GM23338 (cell line): Measurements from ENCODE around the gene SULF2. TPM values are rescaled to one million over a fixed set of nuclear protein-coding genes. Genes with fewer than 3 reads are reported as not detected.

ENCODE experiments used
- ATAC-seq: fragments of 200-7000 bp; cut with Tn5 transposase; 3 replicates; pipeline ENCODE4 v1.9.1; 2020
- DNase-seq: peaks from one replicate; pipeline ENCODE4 v3.0.0-alpha.2; 2015; ENCODE audit warnings: low spot score
- H2AFZ ChIP-seq: fragments of 200-600 bp; sonication (generic); 2 replicates; pipeline ENCODE4 v1.8.0; 2016; ENCODE audit warnings: antibody characterized with exemption, mild to moderate bottlenecking, moderate library complexity
- H3F3A ChIP-seq: fragments of 200-600 bp; sonication (generic); replicated peaks from 2 replicates; pipeline ENCODE4 v1.8.0; 2017; ENCODE audit warnings: antibody characterized with exemption, mixed run types, low read depth
- H3K27ac ChIP-seq: fragments of 200-600 bp; sonication (generic); 2 replicates; pipeline ENCODE4 v1.6.1; 2016; ENCODE audit warnings: low read depth
- H3K27me3 ChIP-seq: fragments of 200-600 bp; sonication (generic); 2 replicates; pipeline ENCODE4 v1.8.0; 2016; ENCODE audit warnings: mild to moderate bottlenecking, mixed run types, moderate library complexity; ENCODE audit not compliant: insufficient read depth
- H3K36me3 ChIP-seq: fragments of 200-600 bp; sonication (generic); 2 replicates; pipeline ENCODE4 v1.8.0; 2016; ENCODE audit warnings: mild to moderate bottlenecking; ENCODE audit not compliant: insufficient read depth
- H3K4me1 ChIP-seq: fragments of 200-600 bp; sonication (generic); 2 replicates; pipeline ENCODE4 v1.8.0; 2016; ENCODE audit warnings: mild to moderate bottlenecking, moderate library complexity; ENCODE audit not compliant: insufficient read depth
- H3K4me2 ChIP-seq: fragments of 200-600 bp; sonication (generic); 2 replicates; pipeline ENCODE4 v1.7.1; 2017; ENCODE audit warnings: mixed run types
- H3K4me3 ChIP-seq: fragments of 200-600 bp; sonication (generic); 2 replicates; pipeline ENCODE4 v1.6.1; 2016; ENCODE audit warnings: mixed run types
- H3K79me2 ChIP-seq: fragments of 200-600 bp; sonication (generic); replicated peaks from 2 replicates; pipeline ENCODE4 v1.8.0; 2017; ENCODE audit warnings: mild to moderate bottlenecking; ENCODE audit not compliant: insufficient read depth
- H3K9me2 ChIP-seq: fragments of 200-600 bp; sonication (generic); 2 replicates; pipeline ENCODE4 v1.8.0; 2017; ENCODE audit not compliant: insufficient read depth
- H4K20me1 ChIP-seq: fragments of 200-600 bp; sonication (generic); replicated peaks from 2 replicates; pipeline ENCODE4 v1.8.0; 2017; ENCODE audit warnings: mild to moderate bottlenecking; ENCODE audit not compliant: insufficient read depth
- H3K27ac Mint-ChIP-seq: 2 replicates; pipeline ENCODE4 v1.8.0; 2020; ENCODE audit warnings: inconsistent platforms, mild to moderate bottlenecking, moderate library complexity, mixed read lengths
- H3K27me3 Mint-ChIP-seq: 3 replicates; pipeline ENCODE4 v1.8.0; 2022; ENCODE audit warnings: low read depth, mild to moderate bottlenecking, moderate library complexity, mixed read lengths, inconsistent platforms; ENCODE audit not compliant: insufficient read depth, poor library complexity
- H3K36me3 Mint-ChIP-seq: 3 replicates; pipeline ENCODE4 v1.8.0; 2021; ENCODE audit warnings: low read depth, mild to moderate bottlenecking, inconsistent platforms, moderate library complexity, mixed read lengths
- H3K4me1 Mint-ChIP-seq: 3 replicates; pipeline ENCODE4 v1.8.0; 2020; ENCODE audit warnings: mild to moderate bottlenecking, inconsistent platforms, mixed read lengths
- H3K4me3 Mint-ChIP-seq: 3 replicates; pipeline ENCODE4 v1.8.0; 2021; ENCODE audit warnings: moderate library complexity, mild to moderate bottlenecking, inconsistent platforms, mixed read lengths
- H3K9me3 Mint-ChIP-seq: 3 replicates; pipeline ENCODE4 v1.8.0; 2020; ENCODE audit warnings: moderate library complexity, mild to moderate bottlenecking, inconsistent platforms, mixed read lengths
- CREB1 ChIP-seq: fragments of 250-450 bp; sonication (Bioruptor Pico); IDR thresholded peaks from 2 replicates; pipeline ENCODE4 v1.5.0; 2020; ENCODE audit warnings: low read depth, mild to moderate bottlenecking, moderate library complexity
- EZH2 ChIP-seq: fragments of 200-600 bp; sonication (generic); IDR thresholded peaks from one replicate; pipeline ENCODE4 v1.8.0; 2017; ENCODE audit warnings: antibody characterized with exemption, mild to moderate bottlenecking, low read depth; ENCODE audit not compliant: unreplicated experiment
- NANOG ChIP-seq: IDR thresholded peaks from 2 replicates; pipeline ENCODE4 v1.6.1; 2016; ENCODE audit warnings: antibody characterized with exemption, borderline replicate concordance
- STAT1 ChIP-seq: IDR thresholded peaks from one replicate; pipeline ENCODE4 v1.6.1; 2016; ENCODE audit warnings: antibody characterized with exemption; ENCODE audit not compliant: unreplicated experiment
- ZNF114 ChIP-seq: fragments of 250-450 bp; sonication (Bioruptor Pico); IDR thresholded peaks from 2 replicates; pipeline ENCODE4 v1.5.0; 2020; ENCODE audit warnings: mild to moderate bottlenecking, moderate library complexity
- ZNF331 ChIP-seq: fragments of 250-450 bp; sonication (Bioruptor Pico); IDR thresholded peaks from 2 replicates; pipeline ENCODE4 v1.5.0; 2020; ENCODE audit warnings: low read depth, mild to moderate bottlenecking, moderate library complexity
- polyA plus RNA-seq: library from polyadenylated mRNA; unstranded; fragments of >200 nt; fragmentation: Nextera tagmentation; extraction: Ambion mirVana; gene quantifications from 2 replicates; pipeline ENCODE4 v1.2.1, GENCODE V29; 2016
- total RNA-seq: library from RNA; depleted of rRNA; stranded (reverse); fragments of >200 nt; shearing (Covaris generic); gene quantifications from 2 replicates; pipeline ENCODE4 v1.2.3, GENCODE V29; 2014
- TF ChIP-seq, protein P1 (sequence below): fragments of 250-450 bp; sonication (Bioruptor Pico); IDR thresholded peaks from 2 replicates; pipeline ENCODE4 v1.5.0; 2020; ENCODE audit warnings: mild to moderate bottlenecking, moderate library complexity
- TF ChIP-seq, protein P2 (sequence below): IDR thresholded peaks from 2 replicates; pipeline ENCODE4 v1.6.1; 2016; ENCODE audit warnings: antibody characterized with exemption

Gene SULF2
- total and polyA plus RNA-seq, 2 experiments from 2014 or later = 9.5 to 20.7 TPM

GRCh38 chr20:47782076-47782475, 3.2 kb downstream of the SULF2 start (continued):
- TF ChIP-seq, protein P1, sequence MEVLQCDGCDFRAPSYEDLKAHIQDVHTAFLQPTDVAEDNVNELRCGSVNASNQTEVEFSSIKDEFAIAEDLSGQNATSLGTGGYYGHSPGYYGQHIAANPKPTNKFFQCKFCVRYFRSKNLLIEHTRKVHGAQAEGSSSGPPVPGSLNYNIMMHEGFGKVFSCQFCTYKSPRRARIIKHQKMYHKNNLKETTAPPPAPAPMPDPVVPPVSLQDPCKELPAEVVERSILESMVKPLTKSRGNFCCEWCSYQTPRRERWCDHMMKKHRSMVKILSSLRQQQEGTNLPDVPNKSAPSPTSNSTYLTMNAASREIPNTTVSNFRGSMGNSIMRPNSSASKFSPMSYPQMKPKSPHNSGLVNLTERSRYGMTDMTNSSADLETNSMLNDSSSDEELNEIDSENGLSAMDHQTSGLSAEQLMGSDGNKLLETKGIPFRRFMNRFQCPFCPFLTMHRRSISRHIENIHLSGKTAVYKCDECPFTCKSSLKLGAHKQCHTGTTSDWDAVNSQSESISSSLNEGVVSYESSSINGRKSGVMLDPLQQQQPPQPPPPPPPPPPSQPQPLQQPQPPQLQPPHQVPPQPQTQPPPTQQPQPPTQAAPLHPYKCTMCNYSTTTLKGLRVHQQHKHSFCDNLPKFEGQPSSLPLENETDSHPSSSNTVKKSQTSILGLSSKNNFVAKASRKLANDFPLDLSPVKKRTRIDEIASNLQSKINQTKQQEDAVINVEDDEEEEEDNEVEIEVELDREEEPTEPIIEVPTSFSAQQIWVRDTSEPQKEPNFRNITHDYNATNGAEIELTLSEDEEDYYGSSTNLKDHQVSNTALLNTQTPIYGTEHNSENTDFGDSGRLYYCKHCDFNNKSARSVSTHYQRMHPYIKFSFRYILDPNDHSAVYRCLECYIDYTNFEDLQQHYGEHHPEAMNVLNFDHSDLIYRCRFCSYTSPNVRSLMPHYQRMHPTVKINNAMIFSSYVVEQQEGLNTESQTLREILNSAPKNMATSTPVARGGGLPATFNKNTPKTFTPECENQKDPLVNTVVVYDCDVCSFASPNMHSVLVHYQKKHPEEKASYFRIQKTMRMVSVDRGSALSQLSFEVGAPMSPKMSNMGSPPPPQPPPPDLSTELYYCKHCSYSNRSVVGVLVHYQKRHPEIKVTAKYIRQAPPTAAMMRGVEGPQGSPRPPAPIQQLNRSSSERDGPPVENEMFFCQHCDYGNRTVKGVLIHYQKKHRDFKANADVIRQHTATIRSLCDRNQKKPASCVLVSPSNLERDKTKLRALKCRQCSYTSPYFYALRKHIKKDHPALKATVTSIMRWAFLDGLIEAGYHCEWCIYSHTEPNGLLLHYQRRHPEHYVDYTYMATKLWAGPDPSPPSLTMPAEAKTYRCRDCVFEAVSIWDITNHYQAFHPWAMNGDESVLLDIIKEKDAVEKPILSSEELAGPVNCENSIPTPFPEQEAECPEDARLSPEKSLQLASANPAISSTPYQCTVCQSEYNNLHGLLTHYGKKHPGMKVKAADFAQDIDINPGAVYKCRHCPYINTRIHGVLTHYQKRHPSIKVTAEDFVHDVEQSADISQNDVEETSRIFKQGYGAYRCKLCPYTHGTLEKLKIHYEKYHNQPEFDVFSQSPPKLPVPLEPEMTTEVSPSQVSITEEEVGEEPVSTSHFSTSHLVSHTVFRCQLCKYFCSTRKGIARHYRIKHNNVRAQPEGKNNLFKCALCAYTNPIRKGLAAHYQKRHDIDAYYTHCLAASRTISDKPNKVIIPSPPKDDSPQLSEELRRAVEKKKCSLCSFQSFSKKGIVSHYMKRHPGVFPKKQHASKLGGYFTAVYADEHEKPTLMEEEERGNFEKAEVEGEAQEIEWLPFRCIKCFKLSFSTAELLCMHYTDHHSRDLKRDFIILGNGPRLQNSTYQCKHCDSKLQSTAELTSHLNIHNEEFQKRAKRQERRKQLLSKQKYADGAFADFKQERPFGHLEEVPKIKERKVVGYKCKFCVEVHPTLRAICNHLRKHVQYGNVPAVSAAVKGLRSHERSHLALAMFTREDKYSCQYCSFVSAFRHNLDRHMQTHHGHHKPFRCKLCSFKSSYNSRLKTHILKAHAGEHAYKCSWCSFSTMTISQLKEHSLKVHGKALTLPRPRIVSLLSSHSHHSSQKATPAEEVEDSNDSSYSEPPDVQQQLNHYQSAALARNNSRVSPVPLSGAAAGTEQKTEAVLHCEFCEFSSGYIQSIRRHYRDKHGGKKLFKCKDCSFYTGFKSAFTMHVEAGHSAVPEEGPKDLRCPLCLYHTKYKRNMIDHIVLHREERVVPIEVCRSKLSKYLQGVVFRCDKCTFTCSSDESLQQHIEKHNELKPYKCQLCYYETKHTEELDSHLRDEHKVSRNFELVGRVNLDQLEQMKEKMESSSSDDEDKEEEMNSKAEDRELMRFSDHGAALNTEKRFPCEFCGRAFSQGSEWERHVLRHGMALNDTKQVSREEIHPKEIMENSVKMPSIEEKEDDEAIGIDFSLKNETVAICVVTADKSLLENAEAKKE (CRISPR knock-in tag) = no peak
- TF ChIP-seq, protein P2, sequence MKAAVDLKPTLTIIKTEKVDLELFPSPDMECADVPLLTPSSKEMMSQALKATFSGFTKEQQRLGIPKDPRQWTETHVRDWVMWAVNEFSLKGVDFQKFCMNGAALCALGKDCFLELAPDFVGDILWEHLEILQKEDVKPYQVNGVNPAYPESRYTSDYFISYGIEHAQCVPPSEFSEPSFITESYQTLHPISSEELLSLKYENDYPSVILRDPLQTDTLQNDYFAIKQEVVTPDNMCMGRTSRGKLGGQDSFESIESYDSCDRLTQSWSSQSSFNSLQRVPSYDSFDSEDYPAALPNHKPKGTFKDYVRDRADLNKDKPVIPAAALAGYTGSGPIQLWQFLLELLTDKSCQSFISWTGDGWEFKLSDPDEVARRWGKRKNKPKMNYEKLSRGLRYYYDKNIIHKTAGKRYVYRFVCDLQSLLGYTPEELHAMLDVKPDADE = no peak
- no peak for TF ChIP-seq STAT1
- no peak for TF ChIP-seq ZNF114 (CRISPR knock-in tag)

GRCh38 chr20:47781632-47782031, 3.6 kb downstream of the SULF2 start:
- Histone ChIP-seq H4K20me1 (no peaks in the 10 kb centered on the region), H3K36me3 (no peaks in the 10 kb centered on the region), H3K9me2 (no peaks in the 10 kb centered on the region), H3K27me3 (peaks cover 35% of the 10 kb centered on the region), H3K4me3 (no peak overlapping the region), H3K79me2 (no peaks in the 10 kb centered on the region), H3K4me2 (no peak overlapping the region), H3K4me1 (peaks cover 7% of the 10 kb centered on the region; the same call in 1 of the 2 replicates), H3K27ac (no peak overlapping the region), H2AFZ (no peak overlapping the region), H3F3A (0 out of 2 replicates have a peak, but pooled peaks cover 3% of the 10 kb centered on the region)
- no peak overlapping the region for H3K27ac Mint-ChIP-seq
- ATAC-seq (no peak), DNase-seq (no peak)
- peaks cover 21% of the 10 kb centered on the region for H3K4me1 Mint-ChIP-seq
- H3K36me3 Mint-ChIP-seq = peaks cover 4% of the 10 kb centered on the region; the same call in 2 of the 3 replicates
- H3K9me3 Mint-ChIP-seq = peaks cover 3% of the 10 kb centered on the region; the same call in 1 of the 3 replicates
- no peak overlapping the region for H3K4me3 Mint-ChIP-seq
- H3K27me3 Mint-ChIP-seq = peaks cover 26% of the 10 kb centered on the region
- TF ChIP-seq ZNF331 (CRISPR knock-in tag) (no peak), CREB1 (CRISPR knock-in tag) (no peak), NANOG (no peak), ZNF114 (CRISPR knock-in tag) (no peak), STAT1 (no peak), EZH2 (no peak)
- TF ChIP-seq, protein P2 = no peak
